Stimulated activated naive CD8-positive, alpha-beta T cell treated with anti-CD3 and anti-CD28 coated beads, Interleukin-15, Interleukin-2, amounts not matched to agents 100 ng/mL and 50 ng/mL, for 24 hours (primary cell): ENCODE measurements around the gene HES2.
"Not testable (repeated sequence)": the region's sequence is repeated elsewhere in the genome, so short reads cannot be mapped to it uniquely, and the experiment has no call there.

Experiments
- H3K27ac Mint-ChIP-seq: one replicate; pipeline ENCODE4 v1.8.0; 2021; ENCODE audit warnings: mild to moderate bottlenecking, mixed read lengths
- H3K27me3 Mint-ChIP-seq: one replicate; pipeline ENCODE4 v1.8.0; 2021; ENCODE audit warnings: mixed read lengths
- H3K36me3 Mint-ChIP-seq: one replicate; pipeline ENCODE4 v1.8.0; 2021; ENCODE audit warnings: low read depth, mixed read lengths
- H3K4me1 Mint-ChIP-seq: one replicate; pipeline ENCODE4 v1.8.0; 2021; ENCODE audit warnings: low read depth, mixed read lengths
- H3K4me3 Mint-ChIP-seq: one replicate; pipeline ENCODE4 v1.8.0; 2021; ENCODE audit warnings: mild to moderate bottlenecking, mixed read lengths
- H3K9me3 Mint-ChIP-seq: one replicate; pipeline ENCODE4 v1.8.0; 2021; ENCODE audit warnings: mixed read lengths

Gene HES2

DNA sequence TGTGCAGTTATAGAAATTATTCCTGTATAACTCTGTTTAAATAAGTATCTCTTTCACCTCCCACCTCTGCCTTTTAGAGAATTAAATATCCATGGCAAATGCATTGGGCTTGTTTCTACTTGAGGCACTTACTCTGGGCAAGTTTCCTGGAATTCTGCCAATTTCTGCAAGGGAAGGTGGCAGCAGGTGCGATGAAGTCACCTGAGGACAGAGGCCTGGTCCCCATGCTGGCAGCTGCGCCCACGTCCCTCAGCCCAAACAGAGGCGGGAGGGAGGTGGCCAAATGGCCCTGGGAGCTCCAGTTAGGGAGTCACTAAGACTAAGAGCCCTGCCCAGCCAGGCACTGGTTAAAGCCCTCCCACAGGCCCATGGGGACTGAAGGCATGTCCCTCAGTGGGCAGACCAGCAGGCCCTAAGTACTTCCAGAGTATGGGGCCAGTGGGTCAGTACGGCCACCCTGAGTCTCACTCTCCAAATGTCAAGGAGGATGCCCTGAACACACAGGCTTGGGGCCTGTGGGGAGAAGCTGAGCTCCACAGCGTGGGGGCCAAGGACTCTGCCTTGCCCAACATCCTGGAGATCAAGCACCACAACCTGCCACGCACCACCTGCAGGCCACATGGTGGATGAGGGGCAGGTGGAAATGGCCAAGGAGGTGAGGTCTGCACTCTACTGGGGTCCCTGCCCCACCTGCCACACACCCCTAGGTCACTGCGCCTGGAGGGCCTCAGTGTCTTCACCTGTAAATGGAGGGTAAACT is 45.6 kb downstream of the HES2 start:
- Mint-ChIP-seq H3K4me1 (no peaks in the 10 kb centered on the region), H3K27me3 (no peaks in the 10 kb centered on the region), H3K4me3 (no peak overlapping the region), H3K36me3 (no peaks in the 10 kb centered on the region), H3K9me3 (no peaks in the 10 kb centered on the region), H3K27ac (no peak overlapping the region)

DNA sequence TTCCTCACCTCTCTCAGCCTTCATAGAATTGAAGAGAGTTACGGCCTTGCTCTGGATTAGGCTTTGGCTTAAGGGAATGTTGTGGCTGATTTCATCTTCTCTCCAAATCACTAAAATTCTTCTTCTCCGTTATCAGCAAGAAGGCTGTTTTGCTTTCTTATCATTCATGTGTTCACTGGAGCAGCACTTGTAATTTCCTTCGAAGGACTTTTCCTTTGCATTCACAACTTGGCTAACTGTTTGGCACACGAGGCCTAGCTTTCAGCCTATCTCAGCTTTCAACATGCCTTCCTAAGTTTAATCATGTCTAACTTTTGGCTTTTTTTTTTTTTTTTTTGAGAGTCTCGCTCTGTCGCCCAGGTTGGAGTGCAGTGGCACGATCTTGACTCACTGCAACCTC is 47.5 kb downstream of the HES2 start:
- H3K36me3 Mint-ChIP-seq, H3K4me3 Mint-ChIP-seq, H3K9me3 Mint-ChIP-seq, H3K27me3 Mint-ChIP-seq, H3K4me1 Mint-ChIP-seq, H3K27ac Mint-ChIP-seq: not testable (repeated sequence)

DNA sequence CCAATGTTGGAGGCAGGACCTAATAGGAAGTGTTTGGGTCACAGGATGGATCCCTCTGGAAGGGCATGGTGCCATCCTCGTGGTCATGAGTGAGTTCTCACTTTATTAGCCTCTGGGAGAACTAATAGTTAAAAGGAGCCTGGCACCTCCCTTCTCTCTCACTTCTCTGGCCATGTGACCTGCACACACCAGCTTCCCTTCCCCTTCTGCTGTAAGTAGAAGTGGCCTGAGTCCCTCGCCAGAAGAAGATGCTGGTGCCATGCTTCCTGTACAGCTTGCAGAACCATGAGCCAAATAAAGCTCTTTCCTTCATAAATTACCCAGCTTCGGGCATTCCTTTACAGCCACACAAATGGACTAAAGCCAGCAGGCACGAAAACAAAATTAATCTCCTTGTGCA is 49.7 kb downstream of the HES2 start:
- no peak overlapping the region for H3K27ac Mint-ChIP-seq
- H3K4me3 Mint-ChIP-seq: no peak overlapping the region
- H3K27me3 Mint-ChIP-seq: no peaks in the 10 kb centered on the region
- peaks cover 8% of the 10 kb centered on the region for H3K4me1 Mint-ChIP-seq
- no peaks in the 10 kb centered on the region for H3K9me3 Mint-ChIP-seq
- H3K36me3 Mint-ChIP-seq: no peaks in the 10 kb centered on the region

DNA sequence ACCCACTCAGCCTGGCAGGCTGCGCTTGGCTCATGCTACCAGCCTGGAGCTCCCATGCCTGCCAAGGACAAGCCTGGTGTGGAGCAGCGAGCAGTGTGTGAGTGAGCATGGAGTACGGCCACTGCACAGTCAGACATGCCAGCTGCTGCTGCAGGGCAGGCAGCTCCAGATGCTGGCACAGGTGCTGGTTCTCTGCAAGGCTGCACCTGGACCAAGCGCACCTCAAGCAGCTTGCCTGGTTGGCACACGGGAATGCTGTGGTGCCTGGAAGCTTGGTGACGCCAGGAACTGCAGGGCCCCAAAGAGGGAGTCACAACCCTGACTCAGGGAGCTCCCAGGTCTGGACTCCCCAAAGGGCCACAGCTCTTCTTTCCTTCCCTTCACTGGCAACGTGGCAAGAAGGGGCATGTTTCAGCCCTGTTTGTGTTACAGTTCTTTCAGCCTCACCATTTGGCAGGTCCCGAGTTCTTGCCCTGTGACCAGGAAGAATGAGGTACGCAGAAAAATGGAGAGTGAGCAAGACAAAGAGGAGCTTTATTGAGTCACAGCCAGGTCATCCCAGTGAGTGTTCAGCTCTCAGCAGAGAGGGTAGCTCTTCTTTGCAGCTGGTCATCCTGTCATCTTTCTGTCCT is 52.2 kb downstream of the HES2 start:
- Mint-ChIP-seq H3K4me1 (peaks cover 23% of the 10 kb centered on the region), H3K27me3 (no peaks in the 10 kb centered on the region), H3K9me3 (no peaks in the 10 kb centered on the region), H3K27ac (no peak overlapping the region), H3K36me3 (no peaks in the 10 kb centered on the region), H3K4me3 (no peak overlapping the region)

DNA sequence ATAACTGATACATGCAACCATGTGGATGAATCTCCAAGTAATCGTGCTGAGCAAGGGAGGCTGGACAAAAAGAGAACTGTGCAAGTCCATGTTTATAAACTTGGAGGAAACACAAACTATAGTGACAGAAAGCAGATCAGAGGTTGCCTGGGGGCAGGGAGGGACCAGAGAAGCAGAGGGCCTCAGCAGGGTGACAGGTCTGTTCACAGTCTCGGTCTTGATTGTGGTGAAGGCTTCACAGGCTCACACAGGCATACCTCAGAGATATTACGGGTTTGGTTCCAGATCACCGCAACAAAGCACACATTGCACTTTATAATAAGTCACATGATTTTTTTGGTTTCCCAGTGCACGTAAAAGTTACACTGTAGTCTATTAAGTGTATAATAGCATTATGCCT is 54.7 kb downstream of the HES2 start:
- Mint-ChIP-seq H3K4me3 (no peak overlapping the region), H3K9me3 (no peaks in the 10 kb centered on the region), H3K36me3 (no peaks in the 10 kb centered on the region), H3K4me1 (peaks cover 33% of the 10 kb centered on the region), H3K27me3 (no peaks in the 10 kb centered on the region), H3K27ac (no peak overlapping the region)

DNA sequence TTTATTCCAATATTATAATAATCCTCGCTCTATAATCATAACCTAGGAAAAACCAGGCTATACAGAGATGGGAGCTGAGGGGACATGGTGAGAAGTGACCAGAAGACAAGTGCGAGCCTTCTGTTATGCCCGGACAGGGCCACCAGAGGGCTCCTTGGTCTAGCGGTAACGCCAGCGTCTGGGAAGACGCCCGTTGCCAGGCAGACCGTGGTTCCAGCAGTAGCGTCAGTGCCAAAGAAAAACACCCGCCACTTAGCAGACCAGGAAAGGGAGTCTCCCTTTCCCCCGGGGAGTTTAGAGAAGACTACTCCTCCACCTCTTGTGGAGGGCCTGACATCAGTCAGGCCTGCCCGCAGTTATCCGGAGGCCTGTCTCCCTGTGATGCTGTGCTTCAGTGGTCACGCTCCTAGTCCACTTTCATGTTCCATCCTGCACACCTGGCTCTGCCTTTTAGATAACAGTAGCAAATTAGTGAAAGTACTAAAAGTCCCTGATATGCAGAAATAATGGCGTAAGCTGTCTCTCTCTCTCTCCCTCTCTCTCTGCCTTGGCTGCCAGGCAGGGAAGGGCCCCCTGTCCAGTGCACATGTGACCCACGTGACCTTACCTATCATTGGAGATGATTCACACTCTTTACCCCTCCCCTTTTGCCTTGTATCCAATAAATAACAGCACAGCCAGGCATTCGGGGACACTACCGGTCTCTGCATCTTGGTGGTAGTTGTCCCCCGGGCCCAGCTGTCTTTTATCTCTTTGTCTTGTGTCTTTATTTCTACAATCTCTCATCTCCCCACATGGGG is 56.4 kb downstream of the HES2 start:
- not testable (repeated sequence) for H3K36me3 Mint-ChIP-seq, H3K27me3 Mint-ChIP-seq, H3K27ac Mint-ChIP-seq, H3K9me3 Mint-ChIP-seq, H3K4me3 Mint-ChIP-seq
- peaks cover 50% of the 10 kb centered on the region for H3K4me1 Mint-ChIP-seq
